K562 (cell line): ENCODE measurements around the gene ZNRF1. TPM values are rescaled to one million over a fixed set of nuclear protein-coding genes. Genes with fewer than 3 reads are reported as not detected.

ENCODE experiments used
- BCL6 ChIP-seq: fragments of 250-450 bp; sonication (Bioruptor Pico); IDR thresholded peaks from 2 replicates; pipeline ENCODE4 v1.4.0; 2020
- CEBPG ChIP-seq, 3 experiments: fragments of 200-800 bp in 1 of 3; sonication (Bioruptor generic) in 1 of 3; sonication (generic) in 1 of 3; formaldehyde crosslinking in 1 of 3; IDR thresholded peaks in 2 of 3; conservative IDR thresholded peaks in 1 of 3; 2 replicates each; pipeline versions ENCODE4 v1.6.1 to v1.8.0; 2016 to 2022; ENCODE audit warnings: missing compliant biosample characterization in 2 of 3, missing genetic modification characterization in 2 of 3, mild to moderate bottlenecking in 1 of 3, missing genetic modification reagents in 1 of 3
- E2F5 ChIP-seq: sonication (generic); formaldehyde crosslinking; IDR thresholded peaks from 2 replicates; pipeline ENCODE4 v1.8.0; 2022; ENCODE audit warnings: mild to moderate bottlenecking, missing genetic modification reagents
- ERF ChIP-seq: fragments of 450-650 bp; formaldehyde crosslinking; IDR thresholded peaks from 2 replicates; pipeline ENCODE4 v1.4.0; 2020; ENCODE audit warnings: mild to moderate bottlenecking, mixed read lengths
- HES1 ChIP-seq: fragments of 450-650 bp; IDR thresholded peaks from 2 replicates; pipeline ENCODE4 v1.6.1; 2016; ENCODE audit warnings: low read depth, mild to moderate bottlenecking, moderate library complexity
- KDM1A ChIP-seq, 2 experiments: fragments of 450-650 bp; IDR thresholded peaks; 2 replicates each; pipeline ENCODE4 v1.6.1; 2016; ENCODE audit warnings: mild to moderate bottlenecking in 2 of 2
- MBD2 ChIP-seq: sonication (generic); IDR thresholded peaks from 2 replicates; pipeline ENCODE4 v1.6.1; 2016; ENCODE audit warnings: low read depth, borderline replicate concordance
- MLLT1 ChIP-seq, 2 experiments: fragments of 450-650 bp; IDR thresholded peaks; 2 replicates each; pipeline ENCODE4 v1.6.1; 2016
- PKNOX1 ChIP-seq: fragments of 450-650 bp; IDR thresholded peaks from 2 replicates; pipeline ENCODE4 v1.6.1; 2016
- POLR3A ChIP-seq: IDR thresholded peaks from 2 replicates; pipeline ENCODE4 v1.6.1; 2011; ENCODE audit warnings: borderline replicate concordance, mild to moderate bottlenecking, moderate library complexity; ENCODE audit not compliant: insufficient read length, insufficient read depth; ENCODE audit errors: extremely low read depth
- PTTG1 ChIP-seq: fragments of 450-650 bp; IDR thresholded peaks from 2 replicates; pipeline ENCODE4 v1.6.1; 2016; ENCODE audit warnings: low read depth, mild to moderate bottlenecking, missing genetic modification characterization, missing compliant biosample characterization
- SAP30 ChIP-seq: fragments of 200-600 bp; sonication (generic); IDR thresholded peaks from 2 replicates; pipeline ENCODE4 v1.6.1; 2012; ENCODE audit warnings: borderline replicate concordance, low read depth, mild to moderate bottlenecking, moderate library complexity, low read length, control low read depth, inconsistent platforms; ENCODE audit not compliant: insufficient read depth, poor library complexity, severe bottlenecking
- SRSF3 ChIP-seq: fragments of 200-400 bp; formaldehyde crosslinking; IDR thresholded peaks from 2 replicates; pipeline ENCODE4 v1.6.1; 2016; ENCODE audit warnings: mild to moderate bottlenecking, low read length, moderate library complexity; ENCODE audit not compliant: insufficient read depth
- TRIM28 ChIP-seq: fragments of 450-650 bp; IDR thresholded peaks from 2 replicates; pipeline ENCODE4 v1.6.1; 2017
- UBTF ChIP-seq, 2 experiments: IDR thresholded peaks; 2 replicates each; pipeline ENCODE4 v1.6.1; 2012; ENCODE audit warnings: improper control_type of control experiment in 2 of 2, low read depth in 2 of 2, low read length in 2 of 2, borderline replicate concordance in 1 of 2
- ZNF175 ChIP-seq: fragments of 200-800 bp; sonication (Bioruptor generic); IDR thresholded peaks from 2 replicates; pipeline ENCODE4 v1.6.1; 2016; ENCODE audit warnings: low read depth, mild to moderate bottlenecking, missing genetic modification characterization, missing compliant biosample characterization
- polyA plus RNA-seq, 8 experiments: library from polyadenylated mRNA; depleted of rRNA in 4 of 8; stranded (reverse) in 5 of 8; unstranded in 3 of 8; fragments of >200 nt; fragmentation: Nextera tagmentation in 2 of 8; fragmentation: Illumina TruSeq in 1 of 8; extraction: Ambion mirVana in 2 of 8; extraction: Trizol in 1 of 8; gene quantifications; 2 replicates each; pipeline versions ENCODE4 v1.2.1 to v1.2.3, GENCODE V29; 2011 to 2014; ENCODE audit warnings: inconsistent platforms in 1 of 8, missing spikeins in 1 of 8
- total RNA-seq, 7 experiments: library from RNA; depleted of rRNA in 6 of 7; stranded (reverse); fragments of >200 nt in 6 of 7; fragmentation: Illumina TruSeq in 2 of 7; extraction: Trizol in 2 of 7; gene quantifications; 2 replicates each; pipeline versions ENCODE4 v1.2.1 to v1.2.3, GENCODE V29; 2011 to 2021; ENCODE audit warnings: low replicate concordance in 1 of 7
- TF ChIP-seq, protein P1 (sequence below): fragments of 250-450 bp; sonication (Bioruptor Pico); IDR thresholded peaks from 2 replicates; pipeline ENCODE4 v1.8.0; 2022; ENCODE audit warnings: inconsistent platforms

Gene ZNRF1
- total and polyA plus RNA-seq, 9 of the 15 experiments (the other 6 are each of a cell fraction or from before 2014, with no cell fraction given): 9.5 to 37.7 (median 20.0) TPM

- TF ChIP-seq CEBPG (CRISPR knock-in tag; IDR thresholded peaks at IDR 0.05) (no peak), CEBPG (tag; conservative IDR thresholded peaks at IDR 0.05 in 1 of 2, IDR thresholded peaks at IDR 0.05 in 1 of 2) (no peak), POLR3A (no peak), MLLT1 (IDR thresholded peaks at IDR 0.05) (peak in 1 of 2 experiments; percentile 67; a peak in 1 of 4 replicates), TRIM28 (no peak), ERF (CRISPR knock-in tag) (peak; percentile 86; the same call in 1 of the 2 replicates), PKNOX1 (peak; percentile 41; the same call in 1 of the 2 replicates), HES1 (0 out of 2 replicates have a peak, but pooled peaks have one; percentile 57), SRSF3 (no peak), E2F5 (CRISPR knock-in tag) (no peak), PTTG1 (tag) (no peak), MBD2 (no peak), SAP30 (no peak), UBTF (IDR thresholded peaks at IDR 0.05; ENCODE audit: borderline replicate concordance in 1 of 2, low read depth in 2 of 2, low read length in 2 of 2) (peak; percentile 50 to 62; a peak in 1 of 4 replicates), BCL6 (CRISPR knock-in tag) (no peak), KDM1A (IDR thresholded peaks at IDR 0.05) (no peak), ZNF175 (0 out of 2 replicates have a peak, but pooled peaks have one; percentile 54)
- TF ChIP-seq, protein P1, sequence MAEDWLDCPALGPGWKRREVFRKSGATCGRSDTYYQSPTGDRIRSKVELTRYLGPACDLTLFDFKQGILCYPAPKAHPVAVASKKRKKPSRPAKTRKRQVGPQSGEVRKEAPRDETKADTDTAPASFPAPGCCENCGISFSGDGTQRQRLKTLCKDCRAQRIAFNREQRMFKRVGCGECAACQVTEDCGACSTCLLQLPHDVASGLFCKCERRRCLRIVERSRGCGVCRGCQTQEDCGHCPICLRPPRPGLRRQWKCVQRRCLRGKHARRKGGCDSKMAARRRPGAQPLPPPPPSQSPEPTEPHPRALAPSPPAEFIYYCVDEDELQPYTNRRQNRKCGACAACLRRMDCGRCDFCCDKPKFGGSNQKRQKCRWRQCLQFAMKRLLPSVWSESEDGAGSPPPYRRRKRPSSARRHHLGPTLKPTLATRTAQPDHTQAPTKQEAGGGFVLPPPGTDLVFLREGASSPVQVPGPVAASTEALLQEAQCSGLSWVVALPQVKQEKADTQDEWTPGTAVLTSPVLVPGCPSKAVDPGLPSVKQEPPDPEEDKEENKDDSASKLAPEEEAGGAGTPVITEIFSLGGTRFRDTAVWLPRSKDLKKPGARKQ (CRISPR knock-in tag): no peak
Measured at GRCh38 chr16:75074920-75075687, 76.3 kb downstream of the ZNRF1 start (continued).
